MCF 10A (cell line): Measurements from ENCODE around the gene ZNF81. TPM values are rescaled to one million over a fixed set of nuclear protein-coding genes. Genes with fewer than 3 reads are reported as not detected.

Source experiments
- BruUV-seq: library from RNA; stranded (reverse); fragments of 400-500 nt; replicated peaks from 2 replicates; lab custom pipeline; 2021; lab: Mats Ljungman, UMichigan
- CTCF ChIA-PET: fragments of 300-600 bp; sonication (Branson Sonifier 250); formaldehyde crosslinking; extraction: SDS; loops from one replicate; lab custom pipeline; 2021; ENCODE audit warnings: antibody characterized with exemption, inconsistent platforms; lab: Yijun Ruan, JAX
- POLR2A ChIA-PET: fragments of 300-600, 350-650 bp; sonication (Branson Sonifier 250); formaldehyde crosslinking; extraction: SDS; loops from one replicate; lab custom pipeline; 2020; ENCODE audit warnings: antibody characterized with exemption, inconsistent platforms; lab: Yijun Ruan, JAX
- DNase-seq: peaks from one replicate; pipeline ENCODE4 v3.0.0-alpha.2; 2018; ENCODE audit not compliant: unreplicated experiment
- H3K27ac Mint-ChIP-seq: one replicate; pipeline ENCODE4 v1.8.0; 2022; ENCODE audit warnings: mild to moderate bottlenecking, low read depth, mixed read lengths; ENCODE audit not compliant: unreplicated experiment
- H3K27me3 Mint-ChIP-seq: one replicate; pipeline ENCODE4 v1.8.0; 2022; ENCODE audit warnings: mixed read lengths; ENCODE audit not compliant: insufficient read depth, unreplicated experiment
- H3K36me3 Mint-ChIP-seq: one replicate; pipeline ENCODE4 v1.8.0; 2022; ENCODE audit warnings: mild to moderate bottlenecking, moderate library complexity, mixed read lengths; ENCODE audit not compliant: insufficient read depth, unreplicated experiment
- H3K4me1 Mint-ChIP-seq: one replicate; pipeline ENCODE4 v1.8.0; 2022; ENCODE audit warnings: mixed read lengths; ENCODE audit not compliant: insufficient read depth, unreplicated experiment
- H3K4me3 Mint-ChIP-seq: one replicate; pipeline ENCODE4 v1.8.0; 2022; ENCODE audit warnings: mild to moderate bottlenecking, moderate library complexity, mixed read lengths; ENCODE audit not compliant: unreplicated experiment
- H3K9me3 Mint-ChIP-seq: one replicate; pipeline ENCODE4 v1.8.0; 2022; ENCODE audit warnings: mixed read lengths; ENCODE audit not compliant: unreplicated experiment
- CTCF ChIP-seq: fragments of 200-600 bp; IDR thresholded peaks from one replicate; pipeline ENCODE4 v1.8.0; 2022; ENCODE audit warnings: antibody characterized with exemption, mild to moderate bottlenecking; ENCODE audit not compliant: unreplicated experiment
- intact Hi-C: fragments of 100-400 bp; cut with micrococcal nuclease; formaldehyde crosslinking; loops from 2 replicates; pipeline ENCODE4 v1.14.1; 2022
- total RNA-seq: library from RNA; stranded (reverse); gene quantifications from 2 replicates; pipeline ENCODE4 v1.2.3, GENCODE V29; 2022

Gene ZNF81
- total RNA-seq, 1 experiment from 2014 or later = 7.5 TPM

DNA sequence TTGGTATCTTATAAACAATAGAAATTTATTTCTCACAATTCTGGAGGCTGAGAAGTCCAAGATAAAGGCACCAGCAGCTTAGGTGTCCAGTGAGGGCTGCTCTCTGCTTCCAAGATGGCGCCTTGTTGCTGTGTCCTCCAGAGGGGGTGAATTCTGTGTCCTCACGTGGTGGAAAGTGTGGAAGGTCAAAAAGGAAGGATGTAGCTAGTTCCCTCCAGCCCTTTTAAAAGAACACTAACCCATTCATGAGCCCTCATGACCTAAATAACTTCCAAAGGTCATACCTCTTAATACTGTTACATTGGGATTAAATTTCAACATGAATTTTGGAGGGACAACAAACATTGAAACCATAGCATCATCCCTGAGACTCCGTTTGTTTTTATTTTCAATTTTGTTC, 48.8 kb downstream of the ZNF81 start:
- Mint-ChIP-seq H3K9me3 (no peaks in the 10 kb centered on the region), H3K4me3 (no peak overlapping the region), H3K27me3 (no peaks in the 10 kb centered on the region), H3K4me1 (no peaks in the 10 kb centered on the region), H3K27ac (no peak overlapping the region), H3K36me3 (no peaks in the 10 kb centered on the region)
- ChIA-PET POLR2A (no interaction called here), CTCF (no interaction called here)
- intact Hi-C loops = no loop called here
- no TSS peak for BruUV-seq
- TF ChIP-seq CTCF = no peak
- no peak for DNase-seq

- DNase-seq = no peak
- TF ChIP-seq CTCF = no peak
- peaks cover 10% of the 10 kb centered on the region for H3K9me3 Mint-ChIP-seq
- ChIA-PET CTCF (no interaction called here), POLR2A (no interaction called here)
- no peaks in the 10 kb centered on the region for H3K36me3 Mint-ChIP-seq
- no peaks in the 10 kb centered on the region for H3K27me3 Mint-ChIP-seq
- BruUV-seq = no TSS peak
- intact Hi-C loops = no loop called here
- no peak overlapping the region for H3K4me3 Mint-ChIP-seq
- no peaks in the 10 kb centered on the region for H3K4me1 Mint-ChIP-seq
- H3K27ac Mint-ChIP-seq = no peak overlapping the region
Measured at GRCh38 chrX:47898024-47898423, 61.3 kb downstream of the ZNF81 start.

DNA sequence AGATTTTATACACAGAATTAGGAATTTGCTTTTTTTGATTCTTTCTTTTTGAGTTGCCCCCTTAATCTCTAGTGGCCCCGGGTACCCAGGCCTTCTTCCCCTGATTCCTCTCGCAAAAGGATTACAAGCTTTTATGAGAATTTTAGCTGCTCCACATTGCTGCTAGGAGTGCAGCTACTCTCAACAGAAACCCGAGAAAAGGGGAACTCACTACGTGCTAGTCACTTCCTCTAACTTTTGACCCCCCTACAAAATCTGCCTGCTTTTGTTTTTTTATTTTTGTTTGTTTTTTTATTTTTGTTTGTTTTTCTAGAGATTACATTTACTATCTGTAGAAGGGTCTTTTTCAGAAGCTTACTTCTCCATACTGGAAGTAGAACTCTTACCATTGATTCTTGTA, 64.1 kb downstream of the ZNF81 start:
- no peaks in the 10 kb centered on the region for H3K4me1 Mint-ChIP-seq
- no peak for DNase-seq
- TF ChIP-seq CTCF = no peak
- H3K36me3 Mint-ChIP-seq = no peaks in the 10 kb centered on the region
- no peaks in the 10 kb centered on the region for H3K27me3 Mint-ChIP-seq
- intact Hi-C loops = no loop called here
- no peak overlapping the region for H3K4me3 Mint-ChIP-seq
- no TSS peak for BruUV-seq
- CTCF ChIA-PET = interaction anchor here (0.7 kb wide), 1 partner anchor 21 kb away, joined by 3 read pairs; no protein-coding TSS in a partner anchor
- POLR2A ChIA-PET = no interaction called here
- H3K9me3 Mint-ChIP-seq = no peaks in the 10 kb centered on the region
- H3K27ac Mint-ChIP-seq = no peak overlapping the region

GRCh38 chrX:47902161-47902560, 65.5 kb downstream of the ZNF81 start:
- Mint-ChIP-seq H3K27me3 (no peaks in the 10 kb centered on the region), H3K36me3 (no peaks in the 10 kb centered on the region), H3K4me3 (no peak overlapping the region), H3K9me3 (no peaks in the 10 kb centered on the region), H3K27ac (no peak overlapping the region), H3K4me1 (no peaks in the 10 kb centered on the region)
- no peak for TF ChIP-seq CTCF
- POLR2A ChIA-PET = no interaction called here
- BruUV-seq = no TSS peak
- CTCF ChIA-PET = no interaction called here
- DNase-seq = no peak
- intact Hi-C loops = no loop called here
